Measurements from ENCODE around the gene SRGAP2C.
A peak's percentile ranks its signal among the peaks of the same experiment; 100 is the strongest.
"Not testable (repeated sequence)": the region's sequence is repeated elsewhere in the genome, so short reads cannot be mapped to it uniquely, and the experiment has no call there.

SRGAP2C gene

GRCh38 chr1:121184290-121185127 lies at the start of gene SRGAP2C, which contains the start of gene FAM72B:
TSS of gene SRGAP2C (plus strand) at chr1:121184975. CDS start at chr1:121187447, 2,472 bp downstream.
TSS of gene FAM72B (minus strand) at chr1:121184340. CDS start at chr1:121183489, 851 bp downstream.
- peak; percentile 89 to 92 for DNase-seq

- DNase-seq = not testable (repeated sequence)
Measured at GRCh38 chr1:121140393-121140792, 44.4 kb upstream of the SRGAP2C start.

DNA sequence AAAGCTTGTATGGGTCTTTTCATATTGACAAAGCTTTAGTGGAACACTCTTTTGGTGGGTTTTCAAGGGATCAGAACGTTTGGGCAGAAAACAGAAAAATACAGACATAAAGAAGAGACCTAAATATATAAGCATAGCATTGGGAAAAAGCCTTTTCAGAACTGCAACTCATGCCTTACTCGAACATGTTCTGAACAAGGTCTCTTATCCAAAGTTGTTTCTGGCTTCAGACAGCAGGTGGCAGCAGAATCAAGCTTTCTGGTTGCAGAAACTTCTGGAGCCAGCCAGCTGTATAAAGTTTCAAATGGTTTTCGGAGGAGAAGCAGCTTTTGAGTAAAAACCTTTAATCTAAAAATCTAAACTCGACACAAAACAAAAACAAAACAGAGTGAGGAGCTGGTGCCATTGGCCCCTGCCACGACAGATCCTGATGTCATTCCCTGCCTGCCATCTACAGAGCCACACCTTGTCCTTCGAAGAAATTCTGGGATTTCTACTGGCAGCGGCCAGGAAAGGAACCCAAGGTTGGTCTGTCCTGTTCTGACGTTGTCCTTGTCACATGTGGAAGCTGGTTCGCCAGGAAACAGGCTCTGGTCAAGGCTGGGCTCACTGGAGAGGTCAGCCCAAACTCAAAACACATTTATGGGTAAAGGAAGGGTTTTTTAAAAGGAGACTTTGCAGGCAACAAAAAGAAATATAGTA lies 36.1 kb upstream of the SRGAP2C start:
- DNase-seq = not testable (repeated sequence)

GRCh38 chr1:121151294-121151693 lies 33.5 kb upstream of the SRGAP2C start:
- not testable (repeated sequence) for DNase-seq

DNA sequence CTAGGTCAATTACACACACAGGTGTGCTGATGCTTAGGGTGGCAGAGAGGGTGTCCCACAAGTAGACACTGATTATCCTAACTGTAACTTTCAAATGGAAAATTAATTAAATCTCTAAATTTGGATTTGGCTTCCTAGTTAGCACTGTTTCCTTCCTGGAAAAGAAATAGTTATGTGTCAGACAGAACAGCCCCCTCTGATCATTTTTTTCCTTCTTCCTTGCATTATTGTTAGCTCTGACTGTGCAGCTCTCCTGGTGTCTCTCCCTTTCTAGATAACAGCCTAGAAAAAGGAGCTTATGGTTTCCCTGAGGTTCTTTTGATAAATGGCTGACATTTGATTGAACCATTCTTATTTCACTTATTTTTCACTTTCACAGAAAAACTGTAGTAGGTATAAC lies 32.0 kb upstream of the SRGAP2C start:
- not testable (repeated sequence) for DNase-seq

DNA sequence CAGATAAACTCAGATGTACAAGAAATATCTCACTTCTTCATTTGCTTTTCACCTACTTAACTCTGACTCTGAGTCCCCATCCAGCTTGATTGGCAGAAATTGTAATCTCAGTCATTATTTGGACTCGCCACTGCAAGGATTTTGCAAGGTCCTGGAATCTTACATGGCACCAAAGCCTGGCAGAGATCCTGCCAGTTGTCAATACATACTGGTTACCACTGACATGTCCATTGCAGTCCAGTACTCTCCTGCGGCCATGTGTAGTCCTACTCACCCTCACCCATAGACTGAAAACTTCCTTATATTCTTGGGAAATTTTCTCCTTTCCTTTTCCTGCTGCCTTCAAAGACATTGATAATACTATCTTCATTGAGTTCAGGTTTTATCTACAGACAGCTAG lies 30.0 kb upstream of the SRGAP2C start:
- not testable (repeated sequence) for DNase-seq

DNA sequence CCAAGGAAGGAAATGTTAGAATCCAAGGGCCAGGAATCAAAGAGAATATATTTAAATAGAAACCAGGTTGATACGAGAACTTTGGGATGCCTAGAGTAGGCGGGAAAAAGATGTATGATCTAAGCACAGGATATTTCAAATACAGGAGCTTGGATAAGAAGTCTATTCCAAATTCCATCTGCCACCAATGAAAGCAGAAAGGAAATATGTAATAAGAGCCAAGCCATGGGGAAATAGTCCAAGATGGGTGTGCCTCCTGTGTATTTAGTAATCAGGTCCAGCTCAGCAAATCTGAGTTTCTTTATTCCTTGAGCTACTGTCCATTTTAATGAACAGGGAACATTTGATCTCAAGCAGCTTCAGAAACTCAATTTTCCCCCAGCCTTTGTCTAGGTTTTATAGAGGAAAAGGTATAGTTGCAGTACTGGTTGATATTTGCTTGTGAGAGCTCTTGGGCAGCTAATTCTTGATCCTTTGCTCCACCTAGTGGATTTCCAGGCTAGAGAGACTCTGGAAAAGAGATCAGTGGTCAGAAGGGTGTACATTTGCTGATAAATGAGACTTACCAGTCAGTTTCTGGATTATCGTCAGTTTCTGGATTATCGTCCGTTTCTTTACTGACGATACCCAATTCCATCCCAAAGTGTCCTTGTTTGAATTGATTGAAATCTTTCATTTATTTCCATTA lies 29.0 kb upstream of the SRGAP2C start:
- not testable (repeated sequence) for DNase-seq

GRCh38 chr1:121156958-121157603 lies 27.7 kb upstream of the SRGAP2C start:
- not testable (repeated sequence) for DNase-seq

GRCh38 chr1:121157609-121158008 lies 27.2 kb upstream of the SRGAP2C start:
- DNase-seq = not testable (repeated sequence)

- DNase-seq = not testable (repeated sequence)
Measured at GRCh38 chr1:121160118-121160517, 24.7 kb upstream of the SRGAP2C start.

DNA sequence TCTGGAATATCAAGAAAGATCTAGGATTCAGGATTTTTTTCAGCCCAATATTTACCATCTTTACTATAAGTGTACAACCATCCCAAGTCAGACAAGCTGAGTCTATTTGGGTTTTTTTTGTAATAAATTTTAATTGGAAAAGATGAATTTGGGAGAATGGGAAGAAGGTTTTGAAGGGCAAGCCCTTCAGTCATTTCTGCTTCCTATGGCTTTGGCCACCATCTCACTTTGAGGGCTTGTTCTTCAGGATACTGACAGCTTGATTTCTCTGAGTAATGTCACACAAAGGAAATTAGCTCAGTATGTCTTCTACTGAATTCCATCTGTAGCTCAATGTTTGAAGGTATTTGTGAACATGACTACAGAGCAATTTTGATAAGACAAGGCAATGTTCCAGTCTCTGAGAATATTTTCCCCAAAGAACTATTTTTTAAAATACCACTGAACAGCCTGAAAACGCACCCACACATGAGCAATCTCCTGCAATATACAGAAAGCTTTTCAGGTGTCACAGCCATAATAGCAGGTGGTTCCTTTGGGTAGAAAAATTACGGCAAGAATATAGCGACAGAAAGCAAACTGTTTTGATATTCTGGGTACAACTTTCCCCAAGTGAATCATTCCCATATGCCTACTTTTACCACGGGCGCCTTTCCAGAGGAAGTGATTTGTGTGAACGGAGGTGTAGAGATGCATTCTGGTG lies 23.4 kb upstream of the SRGAP2C start:
- not testable (repeated sequence) for DNase-seq

- not testable (repeated sequence) for DNase-seq
Measured at GRCh38 chr1:121163850-121164757, 20.7 kb upstream of the SRGAP2C start.

DNA sequence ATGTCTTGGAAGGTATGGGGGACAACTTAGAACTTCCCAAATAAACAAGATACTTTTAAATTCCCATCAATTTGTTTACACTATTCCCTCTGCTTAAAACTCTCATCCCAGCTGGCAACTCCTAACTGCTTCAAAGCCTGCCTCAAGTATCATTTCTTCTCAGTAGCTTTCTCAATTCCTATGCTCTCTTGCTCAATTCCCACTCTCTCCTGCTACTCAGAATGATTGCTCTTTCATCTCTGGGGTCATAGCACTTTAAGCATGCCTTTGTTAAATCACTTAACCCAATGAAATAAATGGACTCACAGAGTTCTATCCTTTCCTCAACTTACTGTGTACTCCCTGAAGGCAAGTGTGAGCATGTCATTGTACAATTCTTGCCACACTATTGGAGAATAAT lies 19.5 kb upstream of the SRGAP2C start:
- DNase-seq = not testable (repeated sequence)

DNA sequence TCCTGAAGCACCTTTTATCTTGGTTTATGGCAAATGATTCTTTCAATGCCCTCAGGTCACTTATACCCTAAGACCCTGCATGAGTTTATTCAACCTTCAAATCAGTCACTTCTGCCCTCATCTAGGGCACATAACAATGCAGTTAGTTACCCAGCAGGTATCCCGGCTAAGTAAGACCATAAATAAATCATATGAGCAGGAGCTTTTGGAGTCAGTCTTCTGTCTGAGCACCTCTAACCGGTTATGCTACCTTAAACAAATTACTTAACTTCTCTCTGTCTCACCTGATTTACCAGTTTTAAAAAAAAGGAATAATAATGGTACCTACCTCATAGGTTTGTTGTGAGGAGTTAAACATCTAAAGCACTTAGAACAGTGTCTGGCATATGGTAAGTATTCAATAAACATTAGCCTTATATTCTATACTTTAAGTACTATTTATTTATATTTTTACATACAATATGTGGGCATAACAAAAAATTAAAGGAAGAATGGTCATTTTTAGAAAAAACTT lies 17.5 kb upstream of the SRGAP2C start:
- not testable (repeated sequence) for DNase-seq

DNA sequence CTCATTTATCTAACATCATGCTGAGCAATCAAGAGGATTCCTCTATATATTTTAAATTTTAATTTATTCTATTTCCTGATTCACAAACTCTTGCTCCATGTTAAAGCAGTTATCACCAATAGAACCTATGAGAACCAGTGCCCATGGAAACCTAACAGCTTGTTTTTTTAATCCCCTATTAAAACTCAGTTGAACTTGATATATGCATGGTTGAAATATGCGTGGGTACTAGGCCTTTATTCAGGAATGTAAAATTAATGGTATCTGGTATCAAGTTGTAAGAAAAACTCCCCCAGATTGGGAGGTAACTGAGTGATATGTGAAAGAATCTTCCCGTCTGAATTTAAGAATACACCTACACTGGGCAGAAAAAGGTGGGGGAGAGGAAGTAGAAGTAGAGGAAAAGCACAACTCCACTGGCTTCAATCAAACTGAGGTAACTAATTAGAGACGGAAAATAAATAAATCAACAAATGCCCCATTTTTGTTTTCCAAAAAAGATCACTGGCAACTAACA lies 16.6 kb upstream of the SRGAP2C start:
- not testable (repeated sequence) for DNase-seq

GRCh38 chr1:121176649-121177048 lies 8.1 kb upstream of the SRGAP2C start:
- not testable (repeated sequence) for DNase-seq

DNA sequence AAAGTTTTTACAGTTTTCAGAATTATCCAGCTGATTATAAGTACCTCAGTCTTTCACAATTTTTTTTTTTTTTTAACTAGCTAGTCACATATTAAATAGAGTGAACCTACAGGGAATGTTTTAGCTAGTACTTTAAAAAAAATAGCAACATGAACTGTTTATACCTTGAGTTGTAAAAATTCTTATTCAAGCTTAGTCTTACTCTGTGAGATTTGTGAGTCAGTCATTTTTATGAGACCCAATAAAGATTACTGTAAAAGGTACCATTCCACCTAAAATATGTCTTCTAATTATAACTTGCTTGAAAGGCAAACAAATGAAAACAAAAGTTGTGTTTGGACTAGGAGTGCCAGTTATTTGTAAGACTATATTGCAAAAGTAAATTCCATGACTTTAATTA lies 6.6 kb upstream of the SRGAP2C start:
- DNase-seq = not testable (repeated sequence)

DNA sequence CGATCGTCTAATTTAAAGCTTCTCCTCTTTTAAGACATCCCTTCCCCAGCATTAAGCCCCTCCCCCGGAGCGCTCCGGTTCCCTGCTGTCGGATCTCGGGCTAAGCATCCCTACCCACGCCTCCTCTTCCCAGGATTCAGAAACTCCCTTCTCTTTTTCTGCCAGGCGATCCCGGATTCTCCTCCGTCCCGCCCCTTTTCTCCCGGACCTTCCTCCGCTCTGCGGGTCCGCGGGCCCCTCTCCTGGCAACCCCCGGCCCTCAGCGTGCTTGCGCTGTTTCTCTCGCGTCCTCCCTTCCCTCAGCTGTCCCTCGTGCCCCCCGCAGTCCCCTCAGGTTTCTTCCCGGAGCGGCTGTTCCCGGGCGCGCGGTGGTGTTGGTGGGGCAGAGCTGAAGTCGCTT lies 908 bp upstream of the SRGAP2C start:
- DNase-seq = peak; percentile 29 to 40

DNA sequence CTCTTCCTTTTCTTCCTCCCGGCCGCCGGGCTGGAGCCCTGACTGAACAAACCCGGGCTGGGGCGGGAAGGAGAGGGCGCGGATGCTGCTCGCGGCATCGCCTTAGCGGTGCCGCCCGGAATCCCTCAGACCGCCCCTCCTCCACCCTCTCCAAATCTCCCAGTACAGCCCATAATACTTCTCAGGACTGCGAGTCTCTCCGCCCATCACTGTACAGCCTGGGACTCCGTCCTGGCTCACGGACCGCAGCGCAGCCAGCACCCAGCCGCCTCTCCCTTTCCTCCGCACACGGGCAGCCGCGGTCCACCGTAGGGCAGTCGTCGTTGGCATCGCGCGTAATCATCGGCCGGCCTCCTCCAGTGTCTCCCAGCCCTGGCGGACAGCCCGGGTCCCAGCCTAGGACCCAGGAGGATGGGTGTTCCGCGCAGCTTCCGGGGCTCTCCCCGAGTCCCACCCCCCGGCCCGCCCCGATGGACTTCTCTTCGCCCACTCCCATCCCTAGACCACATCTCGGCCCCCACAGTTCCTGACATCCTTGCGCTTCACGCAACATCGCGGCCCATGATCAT lies 449 bp downstream of the SRGAP2C start:
- DNase-seq = not testable (repeated sequence)

- DNase-seq = not testable (repeated sequence)
Measured at GRCh38 chr1:121186191-121186590, 1.4 kb downstream of the SRGAP2C start.

All from activated T-cell treated with anti-CD3 and anti-CD28 coated beads, Interleukin-2, amount 50 U/mL, for 48 hours (primary cell).